HL-60 (cell line): ENCODE results near the gene PSAP.

Source experiments
- CTCF ChIP-seq: IDR thresholded peaks from one replicate; pipeline ENCODE4 v1.5.1; 2011; ENCODE audit warnings: low read length, control low read depth, inconsistent platforms; ENCODE audit not compliant: insufficient read depth
- GABPA ChIP-seq: IDR thresholded peaks from 2 replicates; pipeline ENCODE4 v1.6.1; 2012; ENCODE audit warnings: low read depth
- POLR2AphosphoS5 ChIP-seq: IDR thresholded peaks from 2 replicates; pipeline ENCODE4 v1.6.1; 2012; ENCODE audit warnings: low read depth
- SPI1 ChIP-seq: IDR thresholded peaks from 2 replicates; pipeline ENCODE4 v1.6.1; 2012; ENCODE audit warnings: low read depth, mild to moderate bottlenecking, borderline replicate concordance
- TF ChIP-seq, protein P1 (sequence below): IDR thresholded peaks from 2 replicates; pipeline ENCODE4 v1.6.1; 2012; ENCODE audit warnings: low read depth; ENCODE audit not compliant: insufficient replicate concordance

DNA sequence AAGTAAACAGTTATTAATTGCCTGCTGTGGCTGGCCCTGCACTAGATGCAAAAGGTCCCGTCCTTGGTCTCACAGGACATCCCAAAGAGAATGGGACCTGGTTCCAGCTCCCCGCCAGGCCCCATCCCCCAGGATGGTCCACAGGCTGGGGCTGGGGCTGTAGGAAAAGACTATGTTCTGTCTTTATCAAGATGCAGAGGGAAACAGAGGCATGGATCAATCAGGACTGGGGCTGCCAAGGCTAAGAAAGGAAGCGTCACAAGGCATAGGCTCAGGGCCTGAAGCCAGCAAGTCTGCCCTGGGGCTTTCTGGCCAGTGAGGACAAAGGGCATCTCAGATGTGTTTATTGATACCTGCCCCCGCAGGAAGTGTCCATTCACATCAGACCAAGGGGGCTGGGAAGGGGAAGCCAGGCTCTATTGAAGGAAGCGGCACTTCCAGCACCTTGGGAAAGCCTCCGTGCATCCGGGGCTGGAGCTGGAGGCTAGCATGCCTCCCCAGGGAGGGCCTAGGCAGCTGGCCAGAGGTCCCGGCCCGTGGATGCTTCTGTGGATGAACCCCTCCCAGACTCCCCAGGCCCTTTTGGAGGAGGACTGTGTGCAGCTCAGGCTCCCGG, 83.5 kb downstream of the PSAP start:
- TF ChIP-seq CTCF: no peak
- TF ChIP-seq, protein P1, sequence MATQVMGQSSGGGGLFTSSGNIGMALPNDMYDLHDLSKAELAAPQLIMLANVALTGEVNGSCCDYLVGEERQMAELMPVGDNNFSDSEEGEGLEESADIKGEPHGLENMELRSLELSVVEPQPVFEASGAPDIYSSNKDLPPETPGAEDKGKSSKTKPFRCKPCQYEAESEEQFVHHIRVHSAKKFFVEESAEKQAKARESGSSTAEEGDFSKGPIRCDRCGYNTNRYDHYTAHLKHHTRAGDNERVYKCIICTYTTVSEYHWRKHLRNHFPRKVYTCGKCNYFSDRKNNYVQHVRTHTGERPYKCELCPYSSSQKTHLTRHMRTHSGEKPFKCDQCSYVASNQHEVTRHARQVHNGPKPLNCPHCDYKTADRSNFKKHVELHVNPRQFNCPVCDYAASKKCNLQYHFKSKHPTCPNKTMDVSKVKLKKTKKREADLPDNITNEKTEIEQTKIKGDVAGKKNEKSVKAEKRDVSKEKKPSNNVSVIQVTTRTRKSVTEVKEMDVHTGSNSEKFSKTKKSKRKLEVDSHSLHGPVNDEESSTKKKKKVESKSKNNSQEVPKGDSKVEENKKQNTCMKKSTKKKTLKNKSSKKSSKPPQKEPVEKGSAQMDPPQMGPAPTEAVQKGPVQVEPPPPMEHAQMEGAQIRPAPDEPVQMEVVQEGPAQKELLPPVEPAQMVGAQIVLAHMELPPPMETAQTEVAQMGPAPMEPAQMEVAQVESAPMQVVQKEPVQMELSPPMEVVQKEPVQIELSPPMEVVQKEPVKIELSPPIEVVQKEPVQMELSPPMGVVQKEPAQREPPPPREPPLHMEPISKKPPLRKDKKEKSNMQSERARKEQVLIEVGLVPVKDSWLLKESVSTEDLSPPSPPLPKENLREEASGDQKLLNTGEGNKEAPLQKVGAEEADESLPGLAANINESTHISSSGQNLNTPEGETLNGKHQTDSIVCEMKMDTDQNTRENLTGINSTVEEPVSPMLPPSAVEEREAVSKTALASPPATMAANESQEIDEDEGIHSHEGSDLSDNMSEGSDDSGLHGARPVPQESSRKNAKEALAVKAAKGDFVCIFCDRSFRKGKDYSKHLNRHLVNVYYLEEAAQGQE: no peak
- no peak for TF ChIP-seq POLR2AphosphoS5
- no peak for TF ChIP-seq GABPA
- TF ChIP-seq SPI1: no peak
